Lower lobe of right lung (tissue), 2 donors: ENCODE results near the gene TSPEAR. TPM values are rescaled to one million over a fixed set of nuclear protein-coding genes. Genes with fewer than 3 reads are reported as not detected.

ENCODE experiments used
- ATAC-seq, 2 donors: fragments of 200-7000 bp; cut with Tn5 transposase; one replicate each; pipeline ENCODE4 v1.9.1; 2020 to 2022; ENCODE audit warnings: mild to moderate bottlenecking in 2 of 2, moderate library complexity in 2 of 2
- DNase-seq: peaks from one replicate; pipeline ENCODE4 v3.0.0-alpha.2; 2020
- H3K27ac ChIP-seq: fragments of 200-600 bp; one replicate; pipeline ENCODE4 v1.8.0; 2022
- H3K27me3 ChIP-seq: fragments of 200-600 bp; one replicate; pipeline ENCODE4 v1.8.0; 2022; ENCODE audit warnings: low read depth
- H3K36me3 ChIP-seq: fragments of 200-600 bp; one replicate; pipeline ENCODE4 v1.8.0; 2022; ENCODE audit warnings: mild to moderate bottlenecking
- H3K4me1 ChIP-seq: fragments of 200-600 bp; one replicate; pipeline ENCODE4 v1.8.0; 2022
- H3K4me3 ChIP-seq: fragments of 200-600 bp; one replicate; pipeline ENCODE4 v1.8.0; 2022; ENCODE audit warnings: mild to moderate bottlenecking
- H3K9me3 ChIP-seq: fragments of 200-600 bp; one replicate; pipeline ENCODE4 v1.8.0; 2022
- intact Hi-C: fragments of 100-400 bp; cut with DNase I; formaldehyde crosslinking; loops from one replicate; pipeline ENCODE4 v1.11.0; 2022
- total RNA-seq: library from RNA; stranded (reverse); fragmentation: NEBNext Ultra II Directional; extraction: Animal tissue kit (Norgen Biotek cat#: 25700); gene quantifications from one replicate; pipeline ENCODE4 v1.2.1, GENCODE V29; 2021
- TF ChIP-seq, protein P1 (sequence below): fragments of 200-600 bp; IDR thresholded peaks from one replicate; pipeline ENCODE4 v1.8.0; 2022; ENCODE audit warnings: antibody characterized with exemption, mild to moderate bottlenecking
- donor health status: DM: no; HTN: yes; CAD: no; lungs with severe emphysema.

TSPEAR gene
- total RNA-seq, 1 donor from 2014 or later = 0.27 TPM

DNA sequence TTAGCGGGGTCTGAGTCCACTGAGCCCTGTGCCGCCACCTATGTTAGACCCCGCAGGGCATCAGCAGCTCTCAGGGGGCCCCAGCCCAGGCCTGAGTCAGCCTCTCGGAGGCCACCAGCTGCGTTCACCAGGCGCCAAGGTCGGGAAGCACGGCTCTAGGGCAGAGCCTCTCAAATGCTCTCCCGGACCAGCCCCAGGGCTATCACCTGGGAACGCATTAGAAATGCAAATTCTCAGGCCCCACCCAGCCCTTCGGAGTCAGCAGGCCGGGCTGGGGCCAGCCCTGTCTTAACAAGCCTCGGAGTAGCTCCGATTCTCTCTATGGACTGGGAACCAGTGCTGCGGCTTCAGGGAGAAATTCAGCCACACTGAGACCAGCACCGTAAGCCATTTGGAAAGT, 37.2 kb upstream of the TSPEAR start:
- H3K4me3 ChIP-seq = no peak overlapping the region
- ATAC-seq = no peak

DNA sequence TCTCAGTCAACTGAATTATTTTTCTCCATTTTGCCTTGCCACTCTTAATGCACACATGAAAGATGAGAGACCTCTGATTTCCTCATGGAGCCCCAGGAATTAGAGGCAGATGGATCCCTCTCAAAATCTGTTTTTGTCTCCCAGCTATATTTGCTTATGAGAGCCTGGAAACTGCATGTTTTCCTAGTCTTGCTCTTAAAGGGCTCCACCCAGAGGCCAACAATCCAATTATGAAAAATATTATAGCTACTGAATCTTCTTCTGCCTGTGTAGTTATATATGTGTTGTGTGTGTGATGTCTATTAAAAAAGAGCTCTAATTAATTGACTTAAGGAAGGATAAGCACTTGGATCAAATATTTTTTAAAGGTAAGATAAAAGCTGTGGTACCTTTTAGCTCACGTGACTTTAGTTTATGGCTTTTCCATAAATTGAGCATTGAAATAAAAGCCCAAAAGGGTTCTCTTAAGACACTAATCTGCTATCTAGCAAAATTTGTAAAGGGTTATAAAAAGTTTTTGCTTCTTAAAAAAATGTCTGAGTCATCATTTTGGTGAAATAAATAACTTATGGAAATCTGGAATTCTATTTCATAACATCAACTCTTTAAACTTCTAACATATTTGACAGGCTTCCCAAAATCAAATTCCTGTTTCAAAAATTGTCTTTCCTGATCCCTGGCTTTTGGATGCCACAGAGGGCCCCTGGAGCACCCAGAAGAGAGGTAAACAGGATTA, 31.2 kb upstream of the TSPEAR start:
- ATAC-seq (no peak), DNase-seq (no peak)
- Histone ChIP-seq H3K27ac (no peak overlapping the region), H3K4me1 (no peaks in the 10 kb centered on the region), H3K27me3 (no peaks in the 10 kb centered on the region), H3K9me3 (peaks cover 8% of the 10 kb centered on the region), H3K36me3 (no peaks in the 10 kb centered on the region), H3K4me3 (no peak overlapping the region)
- intact Hi-C loops = no loop called here
- TF ChIP-seq, protein P1, sequence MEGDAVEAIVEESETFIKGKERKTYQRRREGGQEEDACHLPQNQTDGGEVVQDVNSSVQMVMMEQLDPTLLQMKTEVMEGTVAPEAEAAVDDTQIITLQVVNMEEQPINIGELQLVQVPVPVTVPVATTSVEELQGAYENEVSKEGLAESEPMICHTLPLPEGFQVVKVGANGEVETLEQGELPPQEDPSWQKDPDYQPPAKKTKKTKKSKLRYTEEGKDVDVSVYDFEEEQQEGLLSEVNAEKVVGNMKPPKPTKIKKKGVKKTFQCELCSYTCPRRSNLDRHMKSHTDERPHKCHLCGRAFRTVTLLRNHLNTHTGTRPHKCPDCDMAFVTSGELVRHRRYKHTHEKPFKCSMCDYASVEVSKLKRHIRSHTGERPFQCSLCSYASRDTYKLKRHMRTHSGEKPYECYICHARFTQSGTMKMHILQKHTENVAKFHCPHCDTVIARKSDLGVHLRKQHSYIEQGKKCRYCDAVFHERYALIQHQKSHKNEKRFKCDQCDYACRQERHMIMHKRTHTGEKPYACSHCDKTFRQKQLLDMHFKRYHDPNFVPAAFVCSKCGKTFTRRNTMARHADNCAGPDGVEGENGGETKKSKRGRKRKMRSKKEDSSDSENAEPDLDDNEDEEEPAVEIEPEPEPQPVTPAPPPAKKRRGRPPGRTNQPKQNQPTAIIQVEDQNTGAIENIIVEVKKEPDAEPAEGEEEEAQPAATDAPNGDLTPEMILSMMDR = peak; percentile 8

More for the DNA sequence above, 37.2 kb upstream of the TSPEAR start:
- no peaks in the 10 kb centered on the region for H3K4me1 ChIP-seq
- TF ChIP-seq, protein P1 = no peak
- H3K27me3 ChIP-seq = peaks cover 13% of the 10 kb centered on the region
- H3K27ac ChIP-seq = no peak overlapping the region
- H3K9me3 ChIP-seq = no peaks in the 10 kb centered on the region
- H3K36me3 ChIP-seq = no peaks in the 10 kb centered on the region
- intact Hi-C loops = no loop called here
- DNase-seq = no peak

DNA sequence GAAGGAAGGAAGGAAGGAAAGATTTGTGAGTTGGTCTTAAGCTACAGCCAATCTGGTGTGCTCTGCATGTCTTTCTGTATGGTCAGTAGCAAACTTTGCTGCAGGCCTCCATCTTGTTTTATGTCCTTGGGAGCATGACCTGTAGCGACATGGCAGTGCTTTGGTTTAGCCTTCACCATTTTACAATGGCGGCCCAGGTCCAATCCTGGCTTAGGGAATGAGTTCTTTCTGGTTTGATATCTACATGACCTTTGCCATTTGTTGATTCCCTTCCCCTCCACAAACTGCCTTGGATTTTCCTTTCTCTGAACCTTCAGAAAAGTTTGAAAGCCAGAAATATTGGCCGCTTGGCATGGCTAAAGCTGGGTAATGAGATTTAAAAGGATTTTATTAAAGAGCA, 30.5 kb upstream of the TSPEAR start:
- intact Hi-C loops = no loop called here
- no peaks in the 10 kb centered on the region for H3K4me1 ChIP-seq
- H3K27me3 ChIP-seq = no peaks in the 10 kb centered on the region
- H3K27ac ChIP-seq = no peak overlapping the region
- TF ChIP-seq, protein P1 = no peak
- DNase-seq (no peak), ATAC-seq (no peak)
- no peaks in the 10 kb centered on the region for H3K36me3 ChIP-seq
- H3K9me3 ChIP-seq = peaks cover 11% of the 10 kb centered on the region
- no peak overlapping the region for H3K4me3 ChIP-seq

DNA sequence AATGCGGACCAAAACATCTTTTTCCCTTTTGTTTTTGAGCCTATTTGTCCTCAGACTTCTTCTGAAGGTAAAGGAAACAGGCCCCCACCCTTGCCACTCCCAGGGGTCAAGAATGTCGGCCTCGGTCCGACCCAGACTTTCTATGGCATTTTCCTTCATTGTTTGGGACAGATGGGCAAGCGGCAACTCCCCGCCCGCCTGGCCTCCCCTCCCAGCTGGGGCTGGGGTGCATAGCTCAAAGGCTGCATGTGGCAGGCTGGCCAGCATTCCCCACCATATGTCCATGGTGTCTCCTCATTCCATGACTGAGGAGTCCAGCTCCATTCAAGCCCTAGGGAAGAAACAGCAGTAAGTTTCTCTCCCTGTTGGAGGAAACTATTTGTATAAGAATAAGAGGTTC, 29.4 kb upstream of the TSPEAR start:
- H3K27me3 ChIP-seq = no peaks in the 10 kb centered on the region
- H3K4me1 ChIP-seq = no peaks in the 10 kb centered on the region
- DNase-seq (no peak), ATAC-seq (no peak)
- H3K27ac ChIP-seq = no peak overlapping the region
- no peak overlapping the region for H3K4me3 ChIP-seq
- TF ChIP-seq, protein P1 = no peak
- no peaks in the 10 kb centered on the region for H3K36me3 ChIP-seq
- intact Hi-C loops = no loop called here
- peaks cover 11% of the 10 kb centered on the region for H3K9me3 ChIP-seq

DNA sequence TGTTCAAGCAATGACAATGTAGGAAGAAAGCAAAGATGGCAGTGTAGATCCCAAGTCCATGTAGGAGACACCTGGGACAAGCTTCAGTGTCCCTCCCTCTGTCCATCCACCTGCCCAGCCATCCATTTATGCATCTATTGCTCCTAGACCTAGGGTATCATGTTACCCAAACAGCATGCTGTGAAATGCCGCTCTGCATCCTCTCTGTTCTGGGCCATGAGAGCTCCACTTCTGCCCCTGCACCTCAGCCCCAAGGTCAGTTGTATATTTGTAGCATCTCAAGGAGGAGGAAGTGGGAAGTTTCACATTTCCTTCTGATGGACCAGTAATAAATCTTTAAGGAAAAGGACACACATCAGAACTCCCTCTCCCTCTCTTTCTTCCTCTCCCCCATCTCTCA, 27.9 kb upstream of the TSPEAR start:
- H3K4me1 ChIP-seq = no peaks in the 10 kb centered on the region
- TF ChIP-seq, protein P1 = no peak
- H3K9me3 ChIP-seq = peaks cover 11% of the 10 kb centered on the region
- ATAC-seq = no peak
- intact Hi-C loops = no loop called here
- no peaks in the 10 kb centered on the region for H3K27me3 ChIP-seq
- DNase-seq = no peak
- H3K36me3 ChIP-seq = no peaks in the 10 kb centered on the region
- H3K27ac ChIP-seq = no peak overlapping the region
- H3K4me3 ChIP-seq = no peak overlapping the region
